ENCODE data around the gene IL13.

- TF ChIP-seq, protein P1, sequence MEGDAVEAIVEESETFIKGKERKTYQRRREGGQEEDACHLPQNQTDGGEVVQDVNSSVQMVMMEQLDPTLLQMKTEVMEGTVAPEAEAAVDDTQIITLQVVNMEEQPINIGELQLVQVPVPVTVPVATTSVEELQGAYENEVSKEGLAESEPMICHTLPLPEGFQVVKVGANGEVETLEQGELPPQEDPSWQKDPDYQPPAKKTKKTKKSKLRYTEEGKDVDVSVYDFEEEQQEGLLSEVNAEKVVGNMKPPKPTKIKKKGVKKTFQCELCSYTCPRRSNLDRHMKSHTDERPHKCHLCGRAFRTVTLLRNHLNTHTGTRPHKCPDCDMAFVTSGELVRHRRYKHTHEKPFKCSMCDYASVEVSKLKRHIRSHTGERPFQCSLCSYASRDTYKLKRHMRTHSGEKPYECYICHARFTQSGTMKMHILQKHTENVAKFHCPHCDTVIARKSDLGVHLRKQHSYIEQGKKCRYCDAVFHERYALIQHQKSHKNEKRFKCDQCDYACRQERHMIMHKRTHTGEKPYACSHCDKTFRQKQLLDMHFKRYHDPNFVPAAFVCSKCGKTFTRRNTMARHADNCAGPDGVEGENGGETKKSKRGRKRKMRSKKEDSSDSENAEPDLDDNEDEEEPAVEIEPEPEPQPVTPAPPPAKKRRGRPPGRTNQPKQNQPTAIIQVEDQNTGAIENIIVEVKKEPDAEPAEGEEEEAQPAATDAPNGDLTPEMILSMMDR (IDR thresholded peaks at IDR 0.05), result no peak
- TF ChIP-seq POLR2A (IDR thresholded peaks at IDR 0.05), result no peak
These were observed 46.9 kb downstream of the IL13 start for GRCh38 chr5:132704875-132705274.

Data from heart left ventricle (tissue), 13 donors.